Osteoblast (primary cell): ENCODE results near the gene ACACB. TPM values are rescaled to one million over a fixed set of nuclear protein-coding genes. Genes with fewer than 3 reads are reported as not detected.

Experiments
- DNase-seq: peaks from one replicate; pipeline ENCODE4 v3.0.0; 2011; ENCODE audit warnings: low spot score, mixed read lengths; ENCODE audit not compliant: insufficient read length; ENCODE audit errors: missing footprints
- H2AFZ ChIP-seq: 2 replicates; pipeline ENCODE4 v1.6.0; 2011; ENCODE audit warnings: mild to moderate bottlenecking, low read length
- H3K27ac ChIP-seq: 2 replicates; pipeline ENCODE4 v1.5.1; 2011; ENCODE audit warnings: mild to moderate bottlenecking, low read depth, low read length, moderate library complexity
- H3K27me3 ChIP-seq: 2 replicates; pipeline ENCODE4 v1.6.0; 2012; ENCODE audit warnings: mild to moderate bottlenecking, control low read depth, inconsistent platforms, low read length, moderate library complexity; ENCODE audit not compliant: insufficient read depth
- H3K36me3 ChIP-seq: 2 replicates; pipeline ENCODE4 v1.5.1; 2011; ENCODE audit warnings: mild to moderate bottlenecking, low read length, control low read depth, moderate library complexity; ENCODE audit not compliant: insufficient read depth
- H3K4me1 ChIP-seq: 2 replicates; pipeline ENCODE4 v1.5.1; 2011; ENCODE audit warnings: mild to moderate bottlenecking, low read length, control low read depth, moderate library complexity; ENCODE audit not compliant: insufficient read depth
- H3K4me2 ChIP-seq: 2 replicates; pipeline ENCODE4 v1.6.0; 2011; ENCODE audit warnings: mild to moderate bottlenecking, low read length; ENCODE audit not compliant: insufficient read depth
- H3K4me3 ChIP-seq: fragments of 200-600 bp; sonication (generic); 3 replicates; pipeline ENCODE4 v1.5.1; 2012; ENCODE audit warnings: mild to moderate bottlenecking, low read length, inconsistent platforms; ENCODE audit not compliant: insufficient read depth
- H3K79me2 ChIP-seq: 2 replicates; pipeline ENCODE4 v1.6.0; 2012; ENCODE audit warnings: mild to moderate bottlenecking, low read length, control low read depth, inconsistent platforms; ENCODE audit not compliant: insufficient read depth
- H3K9me3 ChIP-seq: 2 replicates; pipeline ENCODE4 v1.5.1; 2011; ENCODE audit warnings: low read depth, low read length, control low read depth
- H4K20me1 ChIP-seq: 2 replicates; pipeline ENCODE4 v1.6.0; 2012; ENCODE audit warnings: mild to moderate bottlenecking, low read length, control low read depth; ENCODE audit not compliant: insufficient read depth
- CTCF ChIP-seq: IDR thresholded peaks from 2 replicates; pipeline ENCODE4 v1.5.1; 2011; ENCODE audit warnings: mild to moderate bottlenecking, low read depth, low read length, moderate library complexity; ENCODE audit errors: extremely low read depth
- total RNA-seq: library from RNA; depleted of rRNA; stranded (reverse); fragments of >200 nt; gene quantifications from 2 replicates; pipeline ENCODE4 v1.2.3, GENCODE V29; 2012

Gene ACACB
- total RNA-seq, 1 donor: 13.8 TPM

GRCh38 chr12:109088818-109089217, 27.6 kb upstream of the ACACB start:
- H3K36me3 ChIP-seq: peaks cover 38% of the 10 kb centered on the region
- H3K4me2 ChIP-seq: no peak overlapping the region
- no peak overlapping the region for H2AFZ ChIP-seq
- peaks cover 2% of the 10 kb centered on the region for H4K20me1 ChIP-seq
- H3K4me3 ChIP-seq: no peak overlapping the region
- no peaks in the 10 kb centered on the region for H3K27me3 ChIP-seq
- H3K4me1 ChIP-seq: peaks cover 16% of the 10 kb centered on the region
- H3K79me2 ChIP-seq: peaks cover 15% of the 10 kb centered on the region
- no peak overlapping the region for H3K27ac ChIP-seq
- TF ChIP-seq CTCF: no peak
- H3K9me3 ChIP-seq: no peaks in the 10 kb centered on the region
- DNase-seq: no peak

GRCh38 chr12:109089683-109090082, 26.7 kb upstream of the ACACB start:
- H3K9me3 ChIP-seq: no peaks in the 10 kb centered on the region
- H4K20me1 ChIP-seq: peaks cover 2% of the 10 kb centered on the region
- peaks cover 15% of the 10 kb centered on the region for H3K79me2 ChIP-seq
- H3K27me3 ChIP-seq: no peaks in the 10 kb centered on the region
- H3K4me3 ChIP-seq: no peak overlapping the region
- H3K36me3 ChIP-seq: peaks cover 38% of the 10 kb centered on the region
- DNase-seq: no peak
- H3K4me1 ChIP-seq: peaks cover 16% of the 10 kb centered on the region
- H2AFZ ChIP-seq: no peak overlapping the region
- H3K4me2 ChIP-seq: no peak overlapping the region
- no peak overlapping the region for H3K27ac ChIP-seq
- no peak for TF ChIP-seq CTCF

- Histone ChIP-seq H4K20me1 (peaks cover 2% of the 10 kb centered on the region), H3K27ac (peak overlapping the region; percentile 88), H3K27me3 (no peaks in the 10 kb centered on the region), H3K4me3 (peak overlapping the region; percentile 77), H3K36me3 (peaks cover 20% of the 10 kb centered on the region), H3K79me2 (peaks cover 15% of the 10 kb centered on the region), H3K4me1 (peaks cover 16% of the 10 kb centered on the region), H2AFZ (peak overlapping the region; percentile 90), H3K9me3 (no peaks in the 10 kb centered on the region), H3K4me2 (peak overlapping the region; percentile 97)
- DNase-seq: no peak
- TF ChIP-seq CTCF: no peak
Observed at GRCh38 chr12:109092497-109093021, 23.8 kb upstream of the ACACB start.

- Histone ChIP-seq H3K27ac (peak within 1 kb of the TSS; percentile 88), H3K79me2 (peaks cover 15% of the 10 kb centered on the region), H4K20me1 (peaks cover 2% of the 10 kb centered on the region), H3K4me2 (peak within 1 kb of the TSS; percentile 97), H3K27me3 (no peaks in the 10 kb centered on the region), H2AFZ (peak within 1 kb of the TSS; percentile 90), H3K4me1 (peaks cover 16% of the 10 kb centered on the region), H3K9me3 (no peaks in the 10 kb centered on the region), H3K4me3 (peak within 1 kb of the TSS; percentile 77), H3K36me3 (peaks cover 13% of the 10 kb centered on the region)
- peak; percentile 93 for TF ChIP-seq CTCF
- peak; percentile 97 for DNase-seq
Observed at GRCh38 chr12:109093022-109093918, 23.1 kb upstream of the ACACB start, which contains the start of gene ALKBH2. Gene ALKBH2, minus strand, starts transcription at chr12:109093472. Its CDS starts 686 bp downstream, at chr12:109092786.
